Glutamatergic neuron (in vitro differentiated cells): ENCODE results near the gene NCOA7. TPM values are rescaled to one million over a fixed set of nuclear protein-coding genes. Genes with fewer than 3 reads are reported as not detected.

Source experiments
- DNase-seq: peaks from one replicate; pipeline ENCODE4 v3.0.0; 2022
- H3K27ac Mint-ChIP-seq: one replicate; pipeline ENCODE4 v1.8.0; 2020; ENCODE audit warnings: mild to moderate bottlenecking, mixed read lengths, inconsistent platforms; ENCODE audit not compliant: unreplicated experiment
- H3K27me3 Mint-ChIP-seq: one replicate; pipeline ENCODE4 v1.8.0; 2020; ENCODE audit warnings: mild to moderate bottlenecking, moderate library complexity, mixed read lengths, inconsistent platforms; ENCODE audit not compliant: unreplicated experiment
- H3K36me3 Mint-ChIP-seq: one replicate; pipeline ENCODE4 v1.8.0; 2020; ENCODE audit warnings: mild to moderate bottlenecking, mixed read lengths, inconsistent platforms; ENCODE audit not compliant: unreplicated experiment
- H3K4me1 Mint-ChIP-seq: one replicate; pipeline ENCODE4 v1.8.0; 2020; ENCODE audit warnings: mild to moderate bottlenecking, low read depth, mixed read lengths, inconsistent platforms; ENCODE audit not compliant: unreplicated experiment
- H3K4me3 Mint-ChIP-seq: one replicate; pipeline ENCODE4 v1.8.0; 2020; ENCODE audit warnings: mild to moderate bottlenecking, mixed read lengths, inconsistent platforms; ENCODE audit not compliant: unreplicated experiment
- H3K9me3 Mint-ChIP-seq: one replicate; pipeline ENCODE4 v1.8.0; 2020; ENCODE audit warnings: mild to moderate bottlenecking, moderate library complexity, mixed read lengths, inconsistent platforms; ENCODE audit not compliant: unreplicated experiment
- CTCF ChIP-seq: fragments of 200-600 bp; sonication (generic); IDR thresholded peaks from one replicate; pipeline ENCODE4 v1.5.0; 2021; ENCODE audit not compliant: partially characterized antibody, unreplicated experiment
- total RNA-seq: library from RNA; stranded (reverse); fragmentation: NEBNext Ultra II Directional; extraction: Animal tissue kit (Norgen Biotek cat#: 25700); gene quantifications from one replicate; pipeline ENCODE4 v1.2.1, GENCODE V29; 2021; ENCODE audit not compliant: unreplicated experiment

NCOA7 gene
- total RNA-seq, 1 donor from 2014 or later = 23.5 TPM

- peaks cover 7% of the 10 kb centered on the region for H3K4me1 Mint-ChIP-seq
- H3K9me3 Mint-ChIP-seq = peaks cover 4% of the 10 kb centered on the region
- TF ChIP-seq CTCF = no peak
Observed at GRCh38 chr6:125748406-125749172, 42.2 kb upstream of the NCOA7 start.

GRCh38 chr6:125749173-125749864 is 41.4 kb upstream of the NCOA7 start, which contains the start of gene HEY2:
Gene HEY2 (plus strand): TSS chr6:125749632. CDS start chr6:125749777, 145 bp downstream.
- Mint-ChIP-seq H3K27ac (peak within 1 kb of the TSS; percentile 78), H3K27me3 (peaks cover 10% of the 10 kb centered on the region), H3K9me3 (peaks cover 4% of the 10 kb centered on the region), H3K4me3 (peak within 1 kb of the TSS; percentile 98), H3K4me1 (peaks cover 7% of the 10 kb centered on the region), H3K36me3 (no peaks in the 10 kb centered on the region)
- DNase-seq = peak; percentile 96
- no peak for TF ChIP-seq CTCF

More at GRCh38 chr6:125748406-125749172, 42.2 kb upstream of the NCOA7 start:
- Mint-ChIP-seq H3K27me3 (peaks cover 10% of the 10 kb centered on the region), H3K27ac (no peak overlapping the region), H3K36me3 (no peaks in the 10 kb centered on the region), H3K4me3 (peak overlapping the region; percentile 90)
- no peak for DNase-seq

GRCh38 chr6:125749865-125750691 is 40.7 kb upstream of the NCOA7 start:
- Mint-ChIP-seq H3K36me3 (no peaks in the 10 kb centered on the region), H3K9me3 (peaks cover 4% of the 10 kb centered on the region), H3K4me3 (peak overlapping the region; percentile 98), H3K27ac (peak overlapping the region; percentile 78), H3K27me3 (peaks cover 10% of the 10 kb centered on the region), H3K4me1 (peaks cover 7% of the 10 kb centered on the region)
- DNase-seq = peak; percentile 45
- TF ChIP-seq CTCF = no peak

GRCh38 chr6:125750692-125751333 is 39.9 kb upstream of the NCOA7 start:
- Mint-ChIP-seq H3K4me3 (peak overlapping the region; percentile 98), H3K27me3 (peaks cover 10% of the 10 kb centered on the region), H3K27ac (peak overlapping the region; percentile 25), H3K4me1 (peaks cover 7% of the 10 kb centered on the region), H3K9me3 (peaks cover 4% of the 10 kb centered on the region), H3K36me3 (no peaks in the 10 kb centered on the region)
- TF ChIP-seq CTCF = no peak
- no peak for DNase-seq
